B cell (primary cell): ENCODE measurements around the gene AQP3. TPM values are rescaled to one million over a fixed set of nuclear protein-coding genes. Genes with fewer than 3 reads are reported as not detected.

Experiments used
- ATAC-seq: fragments of 200-7000 bp; cut with Tn5 transposase; one replicate; pipeline ENCODE4 v1.10.0; 2021; ENCODE audit warnings: low read depth, mild to moderate bottlenecking, moderate number of reproducible peaks, moderate library complexity
- CTCF ChIA-PET: fragments of 350-600 bp; sonication (Branson Sonifier 250); formaldehyde crosslinking; loops from one replicate; lab custom pipeline; 2021; ENCODE audit warnings: antibody characterized with exemption, inconsistent platforms; lab: Charles Lee
- POLR2A ChIA-PET: fragments of 350-600 bp; sonication (Branson Sonifier 250); formaldehyde crosslinking; loops from one replicate; lab custom pipeline; 2021; ENCODE audit warnings: antibody characterized with exemption; lab: Charles Lee
- DNase-seq: peaks from one replicate; pipeline ENCODE4 v3.0.0; 2013
- H2AFZ ChIP-seq: 2 replicates; pipeline ENCODE4 v1.6.1; 2012; ENCODE audit warnings: mild to moderate bottlenecking, low read depth, low read length; ENCODE audit not compliant: insufficient read depth, poor library complexity, severe bottlenecking
- H3K27ac ChIP-seq, 2 donors: 1 replicate in 1 of 2; 2 replicates in 1 of 2; pipeline ENCODE4 v1.5.1; 2012 to 2013; ENCODE audit warnings: low read length in 2 of 2, mild to moderate bottlenecking in 2 of 2, moderate library complexity in 1 of 2
- H3K27me3 ChIP-seq, 4 experiments: fragments of 200-600 bp in 1 of 4; sonication (generic) in 1 of 4; replicated peaks in 1 of 4; 1 replicate in 2 of 4; 2 replicates in 2 of 4; pipeline versions ENCODE4 v1.6.1 to v1.7.0; 2013 to 2016; ENCODE audit warnings: low read length in 3 of 4, mild to moderate bottlenecking in 2 of 4, mixed read lengths in 1 of 4, moderate library complexity in 1 of 4; ENCODE audit not compliant: insufficient read depth in 4 of 4, control insufficient read depth in 3 of 4; ENCODE audit errors: control extremely low read depth in 1 of 4
- H3K36me3 ChIP-seq, 2 experiments: replicated peaks in 1 of 2; 1 replicate in 1 of 2; 2 replicates in 1 of 2; pipeline versions ENCODE4 v1.6.1 to v1.7.1; 2013; ENCODE audit warnings: low read length in 1 of 2; ENCODE audit not compliant: insufficient read depth in 2 of 2, control insufficient read depth in 1 of 2; ENCODE audit errors: control extremely low read depth in 1 of 2, extremely low read depth in 1 of 2
- H3K4me1 ChIP-seq, 2 donors: fragments of 200-600 bp in 1 of 2; sonication (generic) in 1 of 2; 1 replicate in 1 of 2; 2 replicates in 1 of 2; pipeline versions ENCODE4 v1.5.1 to v1.6.1; 2013 to 2017; ENCODE audit warnings: low read length in 2 of 2; ENCODE audit not compliant: control insufficient read depth in 2 of 2, insufficient read depth in 2 of 2
- H3K4me2 ChIP-seq: replicated peaks from 2 replicates; pipeline ENCODE3; 2012; ENCODE audit warnings: mild to moderate bottlenecking, low read depth, low read length; ENCODE audit not compliant: poor library complexity, severe bottlenecking
- H3K4me3 ChIP-seq, 5 experiments: fragments of 200-600 bp in 1 of 5; sonication (generic) in 1 of 5; 1 replicate in 3 of 5; 2 replicates in 2 of 5; pipeline versions ENCODE4 v1.5.1 to v1.7.0; 2011 to 2016; ENCODE audit warnings: low read length in 4 of 5, mild to moderate bottlenecking in 4 of 5, low read depth in 2 of 5, control low read depth in 1 of 5, moderate library complexity in 1 of 5; ENCODE audit not compliant: insufficient read depth in 1 of 5; ENCODE audit errors: control extremely low read depth in 1 of 5, extremely low read depth in 1 of 5
- H3K79me2 ChIP-seq: fragments of 200-600 bp; sonication (generic); one replicate; pipeline ENCODE4 v1.6.0; 2016; ENCODE audit warnings: low read length; ENCODE audit not compliant: control insufficient read depth, insufficient read depth
- H3K9ac ChIP-seq: fragments of 200-600 bp; sonication (generic); 2 replicates; pipeline ENCODE4 v1.6.1; 2017; ENCODE audit warnings: mild to moderate bottlenecking, low read length, moderate library complexity
- H3K9me3 ChIP-seq, 3 donors: one replicate each; pipeline versions ENCODE4 v1.6.1 to v1.7.1; 2013; ENCODE audit warnings: low read length in 2 of 3; ENCODE audit not compliant: control insufficient read depth in 2 of 3, insufficient read depth in 1 of 3; ENCODE audit errors: control extremely low read depth in 1 of 3
- H4K20me1 ChIP-seq: 2 replicates; pipeline ENCODE4 v1.6.0; 2012; ENCODE audit warnings: mild to moderate bottlenecking, low read length; ENCODE audit not compliant: insufficient read depth, control insufficient read depth, poor library complexity, severe bottlenecking
- H3K27ac Mint-ChIP-seq: one replicate; pipeline ENCODE4 v1.8.0; 2021; ENCODE audit warnings: mixed read lengths
- H3K27me3 Mint-ChIP-seq: one replicate; pipeline ENCODE4 v1.8.0; 2021; ENCODE audit warnings: mixed read lengths
- H3K4me1 Mint-ChIP-seq: one replicate; pipeline ENCODE4 v1.8.0; 2021; ENCODE audit warnings: mixed read lengths
- H3K4me3 Mint-ChIP-seq: one replicate; pipeline ENCODE4 v1.8.0; 2021; ENCODE audit warnings: mixed read lengths
- H3K9me3 Mint-ChIP-seq: one replicate; pipeline ENCODE4 v1.8.0; 2022; ENCODE audit warnings: mixed read lengths; ENCODE audit not compliant: insufficient read depth
- EZH2 ChIP-seq: IDR thresholded peaks from 2 replicates; pipeline ENCODE4 v1.6.1; 2012; ENCODE audit warnings: borderline replicate concordance, low read depth, mild to moderate bottlenecking, moderate library complexity, low read length; ENCODE audit not compliant: insufficient read depth, poor library complexity, severe bottlenecking
- WGBS: methylation state at CpG from one replicate; pipeline ENCODE4 v1.1.5; 2013; ENCODE audit warnings: missing lambda C conversion rate; ENCODE audit not compliant: insufficient coverage; 5-methylcytosine and 5-hydroxymethylcytosine counted together
- intact Hi-C: fragments of 100-400 bp; cut with micrococcal nuclease; formaldehyde crosslinking; loops from one replicate; pipeline ENCODE4 v1.10.0; 2022
- polyA plus RNA-seq: library from polyadenylated mRNA; depleted of rRNA; stranded (reverse); fragments of >200 nt; gene quantifications from 2 replicates; pipeline ENCODE4 v1.2.3, GENCODE V29; 2012
- total RNA-seq, 2 donors: library from RNA; stranded (reverse); fragments of 120-200 nt in 1 of 2; gene quantifications; 1 replicate in 1 of 2; 2 replicates in 1 of 2; pipeline versions ENCODE4 v1.2.3 to v1.2.4, GENCODE V29; 2013 to 2022
- TF ChIP-seq, protein P1 (sequence below): fragments of 200-600 bp; IDR thresholded peaks from one replicate; pipeline ENCODE4 v1.8.0; 2022; ENCODE audit warnings: antibody characterized with exemption, mild to moderate bottlenecking

AQP3 gene
- total and polyA plus RNA-seq, 2 donors (not counting 1 experiment from before 2014, with no cell fraction given): 1.8 to 10.0 TPM

DNA sequence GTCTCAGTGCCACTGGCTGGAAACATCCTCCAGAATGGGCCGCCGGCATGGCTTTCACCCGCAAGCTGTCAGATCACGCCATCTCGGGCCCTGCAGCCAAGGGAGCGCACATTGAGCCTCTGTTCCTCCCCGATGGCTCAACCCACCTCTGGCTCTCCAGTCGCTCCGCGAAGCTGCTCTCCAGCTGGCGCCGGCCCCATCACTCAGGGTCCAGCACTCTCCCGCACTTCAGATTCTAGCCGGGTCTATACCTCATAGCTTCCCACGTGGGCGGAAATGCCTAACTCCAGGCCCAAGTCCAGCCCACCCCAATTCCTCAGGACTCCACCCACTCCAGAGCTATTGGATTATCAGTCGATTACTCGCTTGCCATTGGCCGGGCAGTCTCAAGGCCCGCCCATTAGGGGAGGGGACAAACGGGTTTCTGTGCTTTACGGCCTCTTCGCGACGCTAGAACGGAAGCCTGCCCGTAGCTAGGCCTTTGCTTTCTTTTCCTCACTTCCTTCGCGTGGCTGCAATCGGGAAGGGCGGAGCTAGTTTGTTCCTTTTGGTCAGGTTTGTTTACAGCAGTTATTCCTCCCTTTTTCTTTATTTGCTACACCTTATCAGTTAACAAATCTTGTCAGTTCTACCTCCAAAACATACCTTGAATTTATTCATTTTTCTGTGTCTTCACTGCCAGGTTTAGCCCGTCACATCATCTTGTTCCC, 26.4 kb upstream of the AQP3 start, which contains the start of gene NOL6:
NOL6 (minus strand) TSS at position 282 of the 710 bp plus-strand sequence; CDS start at position 200, 82 bp downstream.
- Histone ChIP-seq H3K4me2 (peak within 1 kb of the TSS; percentile 88), H3K36me3 (peaks cover 0 to 25% of the 10 kb centered on the region in 2 experiments), H2AFZ (peak within 1 kb of the TSS; percentile 98), H3K27me3 (no peaks in the 10 kb centered on the region), H3K79me2 (peaks cover 27% of the 10 kb centered on the region), H3K9me3 (no peaks in the 10 kb centered on the region), H3K9ac (peak within 1 kb of the TSS; percentile 99), H4K20me1 (peaks cover 9% of the 10 kb centered on the region), H3K4me1 (peaks cover 17 to 22% of the 10 kb centered on the region in 2 donors), H3K4me3 (peak within 1 kb of the TSS; percentile 80 to 99 (median 95)), H3K27ac (peak within 1 kb of the TSS; percentile 44 to 81)
- peak within 1 kb of the TSS; percentile 99 for H3K4me3 Mint-ChIP-seq
- peak within 1 kb of the TSS; percentile 92 for H3K27ac Mint-ChIP-seq
- intact Hi-C loops: loop anchor here (1.0 to 10.0 kb wide), 6 partner anchors 183 to 901 kb away; partner anchors contain the start of genes BAG1, CHMP5, DNAJA1 and KIF24
- H3K9me3 Mint-ChIP-seq: no peaks in the 10 kb centered on the region
- TF ChIP-seq, protein P1, sequence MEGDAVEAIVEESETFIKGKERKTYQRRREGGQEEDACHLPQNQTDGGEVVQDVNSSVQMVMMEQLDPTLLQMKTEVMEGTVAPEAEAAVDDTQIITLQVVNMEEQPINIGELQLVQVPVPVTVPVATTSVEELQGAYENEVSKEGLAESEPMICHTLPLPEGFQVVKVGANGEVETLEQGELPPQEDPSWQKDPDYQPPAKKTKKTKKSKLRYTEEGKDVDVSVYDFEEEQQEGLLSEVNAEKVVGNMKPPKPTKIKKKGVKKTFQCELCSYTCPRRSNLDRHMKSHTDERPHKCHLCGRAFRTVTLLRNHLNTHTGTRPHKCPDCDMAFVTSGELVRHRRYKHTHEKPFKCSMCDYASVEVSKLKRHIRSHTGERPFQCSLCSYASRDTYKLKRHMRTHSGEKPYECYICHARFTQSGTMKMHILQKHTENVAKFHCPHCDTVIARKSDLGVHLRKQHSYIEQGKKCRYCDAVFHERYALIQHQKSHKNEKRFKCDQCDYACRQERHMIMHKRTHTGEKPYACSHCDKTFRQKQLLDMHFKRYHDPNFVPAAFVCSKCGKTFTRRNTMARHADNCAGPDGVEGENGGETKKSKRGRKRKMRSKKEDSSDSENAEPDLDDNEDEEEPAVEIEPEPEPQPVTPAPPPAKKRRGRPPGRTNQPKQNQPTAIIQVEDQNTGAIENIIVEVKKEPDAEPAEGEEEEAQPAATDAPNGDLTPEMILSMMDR: no peak
- TF ChIP-seq EZH2: no peak
- DNase-seq (peak; percentile 99), ATAC-seq (peak; percentile 99)
- ChIA-PET POLR2A (interaction anchor here (1.0 to 1.2 kb wide), 4 partner anchors 9 to 210 kb away, joined by 3 to 9 read pairs (median 4); partner anchors contain the start of genes AQP3, BAG1 and NFX1), CTCF (interaction anchor here (0.9 to 1.8 kb wide), 6 partner anchors 9 to 183 kb away, joined by 3 to 8 read pairs (median 4); partner anchors contain the start of genes AQP3 and NFX1)
- no peaks in the 10 kb centered on the region for H3K27me3 Mint-ChIP-seq
- WGBS: under 1% methylated on average over 27 of the region's 32 CpGs
- peaks cover 28% of the 10 kb centered on the region for H3K4me1 Mint-ChIP-seq
